HG03520 (cell line): ENCODE results near the gene NCS1.
"Not testable (repeated sequence)": the region's sequence is repeated elsewhere in the genome, so short reads cannot be mapped to it uniquely, and the experiment has no call there.

Source experiments
- ATAC-seq: cut with Tn5 transposase; IDR thresholded peaks from one replicate; pipeline ENCODE4 v1.9.1; 2021; ENCODE audit warnings: mild to moderate bottlenecking, moderate library complexity; ENCODE audit not compliant: unreplicated experiment

NCS1 gene

DNA sequence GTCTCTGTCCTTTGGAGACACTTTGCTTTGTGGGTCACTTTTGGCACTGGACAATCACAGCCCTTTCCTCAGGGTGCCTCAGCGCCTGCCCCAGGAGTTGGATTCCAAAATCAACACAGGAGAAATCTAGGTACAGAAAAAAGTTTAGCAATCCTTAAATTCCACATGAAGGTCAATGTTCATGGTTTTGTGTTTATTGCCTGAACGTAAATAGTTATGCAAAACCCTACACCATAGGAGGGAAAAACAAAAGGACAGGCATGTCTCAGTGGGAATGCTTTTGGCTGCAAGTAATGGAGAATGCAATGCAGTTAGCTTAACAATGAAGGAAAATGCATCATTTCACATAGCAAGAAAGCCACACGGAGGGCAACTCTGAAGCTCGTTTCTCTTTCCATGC lies 86.8 kb downstream of the NCS1 start:
- ATAC-seq: no peak

DNA sequence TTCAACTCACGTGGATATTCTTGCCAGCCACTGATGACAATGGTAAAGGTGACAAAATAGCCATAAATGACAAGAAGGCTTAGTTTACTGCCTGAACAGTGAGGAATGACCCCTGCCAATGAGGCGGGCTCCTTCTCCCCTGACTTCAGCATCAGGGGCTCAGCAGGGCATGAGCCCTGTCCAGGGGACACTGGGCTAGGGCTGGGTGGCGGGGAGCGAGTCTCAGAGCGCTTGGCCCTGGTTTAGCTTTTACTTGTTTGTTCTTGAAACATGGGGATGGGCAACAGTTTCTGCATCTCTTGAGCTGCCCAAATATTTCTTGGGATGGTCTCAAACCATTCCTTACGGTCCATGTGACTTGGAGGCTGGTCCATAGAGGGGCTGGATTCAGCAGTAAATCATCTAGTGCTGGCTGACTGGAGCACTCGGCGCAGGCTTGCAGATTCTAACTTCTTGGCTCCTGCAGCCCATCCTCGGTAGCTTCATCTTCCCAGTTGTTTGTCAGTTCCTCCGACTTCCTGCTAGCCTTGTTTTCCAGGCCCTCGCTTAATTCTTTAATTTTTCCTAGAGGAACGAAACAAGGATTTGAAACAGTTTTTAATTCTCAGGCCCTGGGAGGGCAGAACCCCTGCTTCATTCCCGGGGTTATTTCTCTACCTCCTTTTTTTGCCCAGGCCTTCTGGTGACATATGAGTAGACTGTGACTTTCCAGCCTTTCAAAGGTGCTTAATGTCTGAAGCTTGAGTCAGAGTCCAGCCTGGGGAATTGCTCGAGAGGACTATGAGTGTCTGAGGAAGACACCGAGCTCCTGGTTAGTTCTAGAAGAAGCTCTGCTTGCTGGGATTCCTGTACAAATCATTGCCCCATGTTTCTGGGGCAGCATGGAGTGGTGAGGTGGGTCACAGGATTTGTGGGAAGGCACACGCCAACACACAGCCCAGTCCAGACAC lies 88.9 kb downstream of the NCS1 start:
- no peak for ATAC-seq

DNA sequence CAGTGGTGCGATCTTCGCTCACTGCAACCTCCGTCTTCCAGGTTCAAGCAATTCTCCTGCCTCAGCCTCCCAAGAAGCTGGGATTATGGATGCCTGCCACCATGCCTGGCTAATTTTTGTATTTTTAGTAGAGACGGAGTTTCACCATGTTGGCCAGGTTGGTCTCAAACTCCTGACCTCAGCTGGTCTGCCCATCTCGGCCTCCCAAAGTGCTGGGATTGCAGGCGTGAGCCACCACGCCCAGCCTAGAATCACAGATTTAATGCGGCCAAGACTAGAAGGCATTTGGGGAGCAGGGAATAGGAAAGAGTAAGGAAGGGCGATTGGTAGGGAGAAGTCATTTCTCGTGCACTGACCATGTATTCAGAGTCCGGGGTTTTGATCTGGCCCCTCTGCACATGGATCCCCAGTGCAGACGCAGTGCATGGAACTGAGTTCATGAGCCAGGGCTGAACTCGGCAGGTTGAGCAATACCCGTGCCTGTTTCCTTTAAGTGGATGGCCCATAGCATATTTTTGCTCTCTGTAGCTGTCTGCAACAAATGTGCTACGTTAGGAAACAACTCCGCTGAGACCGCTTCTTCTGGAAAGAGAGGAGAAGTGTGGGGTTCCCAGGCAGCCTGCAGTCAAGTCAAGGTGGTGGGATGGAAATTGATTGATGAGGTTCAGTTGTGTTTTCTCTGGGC lies 90.0 kb downstream of the NCS1 start:
- no peak for ATAC-seq

DNA sequence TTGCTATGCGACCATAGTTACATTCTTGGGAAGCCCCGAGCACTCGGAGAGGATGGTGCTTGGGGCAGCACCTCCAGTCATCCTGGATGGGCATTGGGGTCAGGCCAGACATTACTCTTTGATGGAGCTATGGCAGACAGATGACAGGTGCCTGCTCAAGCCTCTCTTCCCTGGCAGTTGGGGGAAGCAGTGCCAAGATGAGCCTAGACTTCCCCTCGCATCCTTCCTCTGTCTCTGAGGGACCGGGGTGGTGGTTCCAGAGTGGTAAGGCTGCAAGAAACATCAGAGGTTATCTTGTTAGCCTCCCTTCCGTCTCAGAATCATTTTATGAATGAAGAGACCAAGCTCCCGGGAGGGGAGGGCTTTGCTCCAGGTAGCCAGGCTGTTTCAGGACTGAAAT lies 90.6 kb downstream of the NCS1 start:
- ATAC-seq: no peak

DNA sequence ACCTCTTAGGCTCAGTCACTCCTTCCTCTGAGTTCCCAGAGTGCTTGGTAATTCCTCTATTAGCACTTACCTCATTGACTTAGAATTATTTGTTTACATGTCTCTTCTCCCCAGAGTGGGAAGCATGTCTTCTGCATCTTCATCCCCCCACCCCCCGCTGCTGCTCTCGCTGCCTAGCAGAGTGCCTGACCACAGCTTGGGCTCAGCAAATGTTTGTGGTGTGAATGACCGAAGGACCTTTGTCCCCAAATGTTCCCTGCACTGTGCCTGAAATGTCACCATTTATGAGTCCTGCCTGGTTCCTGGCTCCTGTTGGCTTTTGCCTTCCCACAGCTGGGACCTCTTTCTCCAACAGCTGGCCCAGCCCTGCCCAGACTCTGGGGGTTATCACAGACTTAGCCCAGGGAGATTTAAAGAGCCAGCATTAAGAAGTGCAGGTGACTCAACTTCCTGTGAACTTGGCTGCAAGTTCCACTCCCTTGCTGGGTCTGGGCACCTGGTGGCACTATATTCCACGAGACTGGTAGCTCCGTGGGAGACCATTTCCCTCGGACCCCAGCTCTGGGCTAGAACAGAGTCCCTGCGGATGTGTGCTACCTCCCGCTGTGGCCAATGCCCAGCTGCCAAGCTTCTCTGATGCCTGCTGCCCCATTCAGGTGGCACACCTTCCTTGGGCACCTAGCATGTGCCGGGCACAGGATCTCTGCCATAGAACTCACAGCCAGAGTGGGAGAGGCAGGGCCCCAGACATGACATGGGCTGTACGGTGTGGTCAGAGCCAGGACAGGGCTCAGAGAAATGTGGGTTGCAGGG lies 91.6 kb downstream of the NCS1 start:
- no peak for ATAC-seq

DNA sequence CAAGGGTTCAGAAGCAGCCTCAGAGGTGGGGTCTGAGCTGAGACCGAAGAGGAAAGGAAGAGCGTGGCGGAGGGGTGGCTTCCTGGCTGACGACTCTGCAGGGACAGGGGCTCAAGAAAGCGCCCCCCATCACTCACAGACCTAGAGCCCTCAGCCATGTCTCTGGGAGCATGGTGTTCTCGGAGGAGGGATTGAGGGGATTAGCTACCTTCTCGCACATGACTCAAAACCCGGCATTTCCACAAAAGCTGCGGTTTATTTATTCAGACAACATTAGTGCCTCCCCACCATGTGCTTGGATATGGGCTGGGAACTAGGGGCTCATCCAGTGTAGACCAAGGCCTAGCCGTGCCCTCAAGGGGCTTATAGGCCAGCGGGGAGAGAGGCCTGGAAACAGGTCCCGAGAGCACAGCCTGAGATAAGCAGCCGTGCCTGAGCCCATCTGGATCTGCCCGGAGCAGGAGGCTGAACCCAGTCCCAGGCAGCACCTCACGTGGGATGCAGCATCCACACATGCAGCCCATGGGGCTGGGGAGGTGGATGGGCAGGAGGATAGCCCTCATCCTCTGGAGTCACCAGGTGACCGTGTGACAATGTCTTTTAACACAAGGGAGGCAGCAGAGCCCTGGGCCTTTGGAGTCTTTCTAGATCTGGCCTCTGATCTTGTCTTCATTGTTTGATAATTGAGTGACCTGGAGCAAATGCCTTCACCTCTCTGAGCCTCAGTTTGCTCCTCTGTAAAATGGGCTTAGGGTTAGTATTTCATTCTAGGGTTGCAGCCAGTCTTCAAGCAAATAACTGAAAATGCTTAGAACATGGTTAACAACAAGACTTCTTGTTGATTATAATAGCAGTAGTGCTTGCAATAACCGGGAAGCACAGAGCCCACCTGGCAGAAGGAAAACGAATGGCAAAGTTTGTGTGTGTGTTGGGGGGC lies 92.5 kb downstream of the NCS1 start:
- no peak for ATAC-seq

DNA sequence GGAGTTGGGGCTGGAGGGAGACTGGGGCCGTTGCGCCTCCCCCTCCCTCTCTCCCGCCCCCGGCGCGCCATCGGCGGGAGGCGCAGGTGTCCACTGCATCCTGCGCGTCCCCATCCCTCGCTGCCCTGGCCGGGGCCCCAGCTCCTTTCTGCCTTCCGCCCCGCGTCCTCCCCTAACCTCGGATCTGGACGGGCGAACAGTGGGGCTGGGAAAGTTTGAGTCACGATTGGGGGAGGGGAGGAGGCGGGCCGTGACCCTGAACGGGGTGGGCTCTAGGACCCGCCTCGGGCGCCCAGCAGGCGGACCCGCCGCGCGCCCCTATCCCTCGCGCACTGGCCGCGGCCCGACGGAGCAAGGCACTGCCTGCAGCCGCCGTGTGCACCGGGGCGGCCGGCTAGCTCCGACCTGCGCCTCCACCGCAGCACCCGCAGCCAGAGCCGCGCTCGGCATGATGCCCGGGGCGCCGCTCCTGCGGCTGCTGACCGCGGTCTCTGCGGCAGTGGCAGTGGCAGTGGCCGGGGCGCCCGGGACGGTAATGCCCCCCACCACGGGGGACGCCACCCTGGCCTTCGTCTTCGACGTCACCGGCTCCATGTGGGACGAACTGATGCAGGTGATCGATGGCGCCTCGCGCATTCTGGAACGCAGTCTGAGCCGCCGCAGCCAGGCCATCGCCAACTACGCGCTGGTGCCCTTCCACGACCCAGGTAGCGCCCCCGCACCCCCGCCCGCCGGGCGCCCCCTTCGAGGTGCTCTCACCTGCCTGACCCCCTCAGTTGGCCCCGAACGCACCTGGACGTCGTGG lies 93.4 kb downstream of the NCS1 start, which contains the start of gene HMCN2:
Gene HMCN2, plus strand, starts transcription at position 330 of the 805 bp plus-strand sequence. Its CDS starts 119 bp downstream, at position 449.
- no peak for ATAC-seq

DNA sequence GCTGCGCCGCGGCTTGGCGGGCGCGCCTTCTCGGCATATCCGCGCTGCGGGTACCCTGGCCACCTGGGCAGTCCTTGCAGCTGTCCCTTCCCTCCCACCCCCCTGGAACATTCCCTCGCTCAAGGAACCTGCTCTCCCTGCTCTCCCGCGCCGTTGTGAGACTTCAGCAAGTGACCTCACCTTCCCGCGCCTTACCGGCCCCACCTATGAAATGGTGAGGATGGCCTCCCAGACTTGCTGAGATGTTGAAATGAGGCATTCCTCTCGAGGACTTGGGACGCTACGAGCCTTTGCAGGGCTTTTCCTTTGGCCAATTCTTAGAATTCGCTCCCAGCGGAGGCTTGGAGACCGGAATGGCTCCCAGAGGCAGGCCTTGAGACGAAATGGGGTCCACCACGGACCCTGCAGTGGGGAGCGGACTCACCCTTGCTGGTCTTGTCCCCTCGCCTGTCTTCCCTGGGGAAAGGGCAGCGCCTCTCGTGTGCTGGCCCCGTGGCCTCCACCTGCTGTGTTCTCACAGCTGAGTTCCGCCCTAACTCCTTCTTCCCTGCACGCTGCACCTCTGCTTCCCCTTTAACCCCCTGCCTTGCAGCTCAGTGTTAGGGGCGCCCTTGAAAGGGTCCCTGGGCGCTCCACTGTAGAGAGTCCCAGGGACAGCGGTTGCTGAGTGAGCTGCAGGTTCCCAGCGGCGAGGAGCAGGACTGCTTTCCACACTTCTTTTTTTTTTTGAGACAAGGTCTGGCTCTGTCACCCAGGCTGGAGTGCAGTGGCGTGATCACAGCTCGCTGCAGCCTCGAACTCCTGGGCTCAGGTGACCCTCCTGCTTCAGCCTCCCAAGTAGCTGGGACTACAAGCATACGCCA lies 94.3 kb downstream of the NCS1 start:
- no peak for ATAC-seq

DNA sequence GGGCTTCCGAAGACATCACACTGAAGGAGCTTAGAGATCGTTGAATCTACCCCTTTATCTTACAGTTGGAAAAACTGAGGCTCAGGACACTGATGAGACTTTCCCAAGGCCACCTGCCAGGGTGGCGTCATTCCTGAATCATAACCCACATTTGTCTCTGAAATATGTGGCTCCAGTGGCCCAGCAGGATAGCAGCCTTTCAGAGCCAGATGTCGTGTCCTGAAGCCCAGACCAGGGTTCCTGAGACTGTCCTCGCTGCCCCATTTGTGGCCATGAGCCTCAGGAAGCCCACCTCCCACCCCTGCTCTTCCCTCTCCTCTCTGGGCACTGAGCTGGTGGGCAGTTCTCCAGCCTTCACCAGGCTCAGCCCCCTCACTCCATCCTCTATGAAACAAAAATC lies 95.7 kb downstream of the NCS1 start:
- no peak for ATAC-seq

DNA sequence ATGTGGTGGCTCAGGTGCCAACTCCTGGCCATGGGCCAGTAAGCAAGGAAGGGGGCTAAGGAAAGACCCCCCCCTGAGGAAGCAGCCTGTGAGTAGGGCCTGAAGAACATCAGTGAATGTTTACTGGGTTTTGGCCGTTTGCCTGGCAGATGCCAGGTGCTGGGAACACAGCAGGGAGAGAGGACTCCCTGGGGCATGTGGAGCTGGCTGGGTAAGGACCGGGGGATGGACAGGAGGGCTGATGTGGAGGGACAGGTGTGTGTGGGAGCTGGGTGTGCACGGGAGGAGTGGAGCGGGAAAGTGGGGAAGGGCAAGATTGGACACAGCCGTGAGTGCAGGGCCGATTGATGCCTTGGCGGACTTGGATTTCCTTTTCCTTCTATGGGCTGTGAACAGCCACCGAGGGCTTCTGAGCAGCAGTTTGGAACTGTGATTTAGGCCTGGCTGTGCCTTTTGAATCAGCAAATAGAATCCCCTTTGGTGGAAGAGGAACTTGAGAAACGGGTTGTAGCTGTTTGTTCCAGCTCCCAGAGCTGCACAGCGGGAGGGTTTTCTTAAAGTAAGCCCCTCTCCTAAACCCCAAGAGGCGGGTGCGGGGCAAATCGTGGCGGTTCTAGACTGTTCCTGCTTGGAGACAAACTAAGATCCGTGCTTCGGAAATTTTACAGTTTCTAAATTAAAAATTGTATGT lies 96.5 kb downstream of the NCS1 start:
- no peak for ATAC-seq

DNA sequence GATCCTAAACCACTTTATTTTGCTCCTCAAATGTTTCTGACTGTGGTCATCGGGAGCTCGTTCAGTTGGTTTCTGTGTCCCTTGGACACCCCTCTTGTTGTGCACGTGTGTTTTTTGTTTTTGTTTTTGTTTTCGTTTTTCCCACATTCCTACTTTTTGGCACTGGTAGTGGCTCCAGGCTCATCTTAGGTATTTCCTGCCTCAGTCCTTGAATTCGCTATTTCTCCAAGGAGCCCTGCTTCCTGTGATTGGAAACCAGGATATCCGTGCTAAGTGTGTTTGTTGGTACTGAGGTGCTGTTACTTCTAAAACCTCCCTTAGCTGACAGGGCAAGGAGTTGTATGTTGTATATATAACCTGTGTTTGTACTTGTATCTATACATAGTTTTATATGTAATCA lies 99.3 kb downstream of the NCS1 start:
- no peak for ATAC-seq

DNA sequence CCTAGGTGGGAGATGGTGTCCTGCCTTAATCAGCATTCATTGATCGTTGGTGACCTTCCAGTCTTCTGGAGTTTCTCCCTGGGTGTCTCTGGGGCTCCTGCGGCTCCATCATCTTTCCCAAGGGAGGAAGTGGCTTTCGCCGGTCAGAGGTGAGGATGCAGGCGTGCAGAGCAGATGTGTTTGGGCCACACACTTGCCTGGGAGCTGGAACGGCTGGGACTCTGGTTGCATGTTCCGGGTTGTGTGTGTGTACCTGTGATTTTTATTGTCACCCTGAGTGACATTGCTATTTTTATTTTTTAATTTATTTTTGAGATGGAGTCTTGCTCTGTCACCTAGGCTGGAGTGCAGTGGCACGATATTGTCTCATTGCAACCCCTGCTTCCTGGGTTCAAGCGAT lies 103.0 kb downstream of the NCS1 start:
- no peak for ATAC-seq

DNA sequence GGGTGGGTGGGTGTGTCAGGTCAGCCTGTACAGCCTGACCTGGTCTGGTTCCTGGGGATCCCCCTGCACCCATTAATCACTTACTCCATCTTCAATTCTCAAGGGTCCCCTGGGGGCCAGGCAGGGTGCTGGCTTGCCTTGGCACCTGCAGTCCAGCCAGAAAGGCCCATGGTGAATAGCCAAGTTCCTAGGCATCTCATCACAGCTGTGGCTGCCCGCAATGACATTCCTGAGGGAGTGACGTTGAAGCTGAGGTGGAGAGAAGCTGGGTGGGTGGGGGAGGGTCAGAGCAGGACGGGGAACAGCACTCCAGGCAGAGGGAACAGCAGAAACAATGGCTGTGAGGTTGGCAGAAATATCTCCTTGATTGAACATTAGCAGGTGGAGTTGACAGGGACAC lies 103.9 kb downstream of the NCS1 start:
- ATAC-seq: no peak

DNA sequence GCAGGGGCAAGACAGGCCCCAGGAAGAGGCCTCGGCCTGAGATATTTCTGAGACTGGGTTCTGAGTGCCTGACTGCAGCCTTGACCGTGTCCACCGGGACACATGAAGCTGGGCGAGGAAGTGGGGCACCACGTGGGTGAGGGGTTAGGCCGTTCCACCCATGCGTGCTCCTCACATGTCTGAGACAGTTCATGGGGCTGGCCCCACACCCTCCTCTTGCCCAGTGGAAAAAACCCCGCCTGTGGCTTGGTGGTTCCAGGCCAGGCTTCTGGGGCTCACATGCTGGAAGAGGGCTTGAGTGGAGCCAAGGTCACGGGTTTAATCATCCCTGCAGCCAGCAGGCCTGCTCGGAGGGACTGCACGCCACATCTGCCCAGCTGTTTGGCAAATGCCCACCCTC lies 104.8 kb downstream of the NCS1 start:
- ATAC-seq: no peak

DNA sequence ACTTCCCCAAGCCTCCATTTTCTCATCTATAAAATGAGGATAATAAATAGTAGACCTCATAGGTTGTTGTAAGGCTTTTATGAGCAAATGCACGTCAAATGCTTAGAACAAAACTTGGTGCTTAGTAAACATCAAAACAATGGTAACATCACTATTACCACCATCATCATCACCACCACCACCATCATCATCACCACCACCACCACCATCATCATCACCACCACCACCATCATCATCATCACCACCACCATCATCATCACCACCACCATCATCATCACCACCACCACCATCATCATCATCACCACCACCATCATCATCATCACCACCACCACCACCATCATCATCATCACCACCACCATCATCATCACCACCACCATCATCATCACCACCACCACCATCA lies 105.3 kb downstream of the NCS1 start:
- not testable (repeated sequence) for ATAC-seq

DNA sequence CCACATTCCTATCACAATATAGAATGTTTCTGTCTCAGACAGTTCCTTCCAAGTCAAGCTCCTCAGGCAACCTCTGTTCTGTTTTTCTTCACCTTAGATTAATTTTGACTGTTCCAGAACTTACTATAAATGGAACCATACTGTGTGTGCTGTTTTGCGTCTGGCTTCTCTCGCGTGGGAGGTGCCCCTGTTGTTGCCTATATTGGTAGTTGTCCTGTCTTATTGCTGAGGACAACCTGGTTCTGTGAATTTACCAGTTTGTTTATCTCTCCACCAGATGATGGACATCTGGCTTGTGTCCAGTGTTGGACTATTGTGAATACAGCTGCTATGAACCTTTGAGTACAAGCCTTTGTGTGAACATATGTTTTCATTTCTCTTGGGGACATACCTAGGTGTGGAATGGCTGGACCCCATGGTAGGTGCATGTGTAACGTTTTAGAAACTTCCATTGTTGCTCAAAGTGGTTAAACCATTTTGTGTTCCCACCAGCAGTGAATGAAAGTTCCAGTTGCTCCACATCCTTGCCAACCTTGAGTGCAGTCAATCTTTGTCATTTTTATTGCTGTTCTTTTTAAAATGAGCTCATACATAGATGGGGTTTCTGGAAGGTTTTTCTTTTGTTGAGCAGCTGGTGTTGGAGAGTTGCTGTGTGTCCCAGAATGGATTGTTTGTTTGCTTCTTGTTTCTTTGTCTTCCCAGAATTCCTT lies 111.5 kb downstream of the NCS1 start:
- no peak for ATAC-seq

DNA sequence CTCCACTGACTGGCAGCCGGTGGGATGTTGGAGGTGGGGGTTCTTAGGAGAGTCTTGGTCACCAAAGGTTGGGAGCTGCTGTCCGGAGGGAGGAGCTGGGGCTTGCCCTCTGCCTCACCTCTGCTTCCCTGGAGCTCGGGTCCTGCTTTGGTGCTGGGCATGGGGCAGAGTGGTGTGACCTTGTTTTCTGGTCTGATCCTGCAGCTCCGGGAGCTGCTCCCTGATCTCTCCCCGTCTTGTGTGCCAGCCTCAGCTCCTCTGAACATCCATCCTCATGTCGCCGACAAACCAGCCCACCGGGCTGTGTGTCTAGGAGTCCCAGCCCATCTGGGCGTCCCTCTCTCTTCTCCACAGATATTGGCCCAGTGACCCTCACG lies 112.0 kb downstream of the NCS1 start:
- no peak for ATAC-seq
